GM18870 (cell line): ENCODE results near the gene CKMT2.

Source experiments
- ATAC-seq: cut with Tn5 transposase; IDR thresholded peaks from one replicate; pipeline ENCODE4 v1.9.1; 2021; ENCODE audit warnings: moderate library complexity; ENCODE audit not compliant: unreplicated experiment

CKMT2 gene

GRCh38 chr5:81302596-81302995 lies 69.5 kb downstream of the CKMT2 start:
- ATAC-seq: no peak

DNA sequence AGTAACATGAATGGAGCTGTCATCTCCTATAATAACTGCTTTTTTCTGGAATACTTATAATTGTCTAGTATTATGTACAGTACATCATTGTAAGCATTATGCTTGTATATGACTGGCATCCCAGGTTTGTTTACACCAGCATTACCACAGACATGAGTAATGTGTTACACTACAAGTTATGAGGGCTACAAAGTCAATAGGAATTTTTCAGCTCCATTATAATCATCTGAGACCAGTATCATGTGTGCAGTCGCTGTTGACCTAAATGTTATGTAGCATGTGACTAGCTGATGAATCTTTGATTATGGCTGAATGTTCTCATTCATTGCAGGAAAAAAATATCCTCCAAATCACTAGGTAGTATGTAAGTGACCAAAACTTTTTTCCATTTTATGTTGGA lies 70.4 kb downstream of the CKMT2 start:
- no peak for ATAC-seq

DNA sequence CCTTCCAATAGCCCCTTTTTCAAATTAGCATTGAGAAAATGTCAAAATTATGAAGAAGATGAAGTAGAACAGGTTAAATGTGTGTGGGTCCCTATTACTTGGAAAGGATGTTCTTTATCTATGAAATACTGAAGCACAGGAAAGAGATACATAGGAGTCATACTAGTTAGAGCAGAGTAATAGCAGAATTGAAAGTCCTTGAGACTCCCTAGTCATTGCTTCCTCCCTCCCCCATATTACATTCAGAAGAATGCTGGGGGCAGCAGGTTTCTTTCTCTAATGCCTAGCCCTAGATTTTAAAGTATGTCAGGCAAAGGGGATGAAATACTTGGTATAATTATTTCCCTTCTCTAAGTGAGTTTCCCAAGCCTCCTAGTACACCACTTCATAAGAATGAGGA lies 72.7 kb downstream of the CKMT2 start:
- no peak for ATAC-seq

GRCh38 chr5:81308836-81309235 lies 75.7 kb downstream of the CKMT2 start:
- no peak for ATAC-seq

- ATAC-seq: no peak
These were observed 77.4 kb downstream of the CKMT2 start for GRCh38 chr5:81310402-81311063.

DNA sequence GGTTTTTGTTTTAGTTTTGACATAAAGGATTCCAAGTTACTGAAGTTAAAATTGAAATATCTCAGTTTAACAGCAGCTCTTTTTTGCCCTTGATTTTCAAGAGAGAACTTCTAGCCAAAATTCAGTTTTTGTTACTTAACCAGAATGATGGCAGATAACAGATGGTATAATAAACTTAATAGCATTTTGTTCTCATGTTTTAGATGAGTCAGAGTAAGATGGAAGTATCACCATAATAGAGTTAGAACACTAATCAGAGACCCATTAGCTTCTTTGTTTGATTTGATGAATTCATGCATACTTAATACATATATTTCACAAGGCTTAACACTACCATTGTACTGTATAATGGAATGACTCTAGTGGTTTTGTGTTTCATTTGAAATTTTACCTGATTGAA lies 80.2 kb downstream of the CKMT2 start:
- ATAC-seq: no peak

- ATAC-seq: no peak
These were observed 80.6 kb downstream of the CKMT2 start for GRCh38 chr5:81313686-81314085.

DNA sequence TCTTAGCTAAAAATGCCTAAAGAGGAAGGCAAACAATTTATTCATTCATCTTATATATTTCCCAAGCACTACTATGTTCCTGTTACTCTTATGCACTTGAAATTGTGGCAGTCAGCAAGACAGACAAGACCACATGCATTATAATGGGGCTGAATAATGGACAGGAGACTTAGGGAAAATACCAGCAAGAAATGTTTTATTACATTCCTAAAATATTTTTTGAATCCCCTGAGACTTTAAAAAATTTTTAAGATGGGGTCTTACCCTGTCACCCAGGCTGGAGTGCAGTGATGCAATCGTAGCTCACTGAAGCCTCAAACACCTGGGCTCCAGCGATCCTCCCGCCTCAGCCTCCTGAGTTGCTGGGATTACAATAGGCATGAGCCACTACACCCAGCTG lies 81.5 kb downstream of the CKMT2 start:
- no peak for ATAC-seq

DNA sequence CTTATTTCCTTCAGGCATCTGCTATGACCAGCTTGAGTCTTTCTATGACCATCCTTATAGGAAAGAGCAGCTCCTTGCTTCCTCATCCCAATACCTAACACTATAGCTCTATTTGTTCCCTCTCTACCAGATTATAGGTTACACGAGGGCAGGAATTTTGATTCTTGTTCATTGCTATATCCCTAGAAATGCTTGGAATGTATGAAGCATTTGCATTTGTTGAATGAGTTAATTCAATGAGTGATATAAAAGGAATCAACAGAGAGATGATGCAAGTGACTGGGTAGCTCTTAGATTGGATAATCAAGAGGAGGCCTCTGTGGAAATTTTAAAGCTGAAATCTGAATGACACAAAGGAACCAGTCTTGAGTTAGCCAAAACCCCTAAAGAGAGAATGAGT lies 82.2 kb downstream of the CKMT2 start:
- no peak for ATAC-seq

DNA sequence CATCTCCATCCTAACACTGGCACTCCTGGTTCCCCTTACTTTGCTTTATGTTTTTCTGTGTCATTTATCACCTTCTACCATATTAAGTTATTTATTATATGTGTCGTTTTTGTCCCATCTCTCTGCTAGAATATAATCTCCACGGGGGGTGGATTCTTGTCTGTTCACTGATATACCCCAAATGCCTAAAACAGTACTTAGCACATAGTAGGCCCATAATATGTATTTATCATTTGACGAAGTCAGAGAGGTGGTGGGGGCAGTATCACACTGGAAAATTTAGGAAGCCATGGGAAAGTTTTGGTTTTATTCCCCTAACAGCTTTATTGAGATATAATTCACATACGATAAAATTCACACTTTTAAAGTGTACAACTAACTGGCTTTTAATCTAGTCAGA lies 82.7 kb downstream of the CKMT2 start:
- ATAC-seq: no peak
